ENCODE data around the gene KLHDC10.

The KLHDC10 gene

GRCh38 chr7:130162196-130162595, 91.9 kb downstream of the KLHDC10 start:
- H3F3A ChIP-seq (ENCODE audit: control insufficient read depth, insufficient read depth): peaks cover 14% of the 10 kb centered on the region; the same call in 1 of the 2 replicates
- H4K20me1 ChIP-seq (ENCODE audit: control insufficient read depth, insufficient read depth, low read depth, low read length): no peaks in the 10 kb centered on the region
- H3K4me2 ChIP-seq (ENCODE audit: low read length): no peak overlapping the region
- H3K36me3 ChIP-seq (ENCODE audit: control insufficient read depth, low read length): peaks cover 71% of the 10 kb centered on the region
- H3K4me3 ChIP-seq (ENCODE audit: low read length): no peak overlapping the region
- no peak overlapping the region for H3K27ac ChIP-seq (ENCODE audit: low read depth, low read length)
- H3K27me3 ChIP-seq (ENCODE audit: control insufficient read depth, low read length): no peaks in the 10 kb centered on the region
- no peaks in the 10 kb centered on the region for H3K79me2 ChIP-seq (ENCODE audit: control insufficient read depth, low read length)
- no peaks in the 10 kb centered on the region for H3K9me3 ChIP-seq (ENCODE audit: control insufficient read depth, insufficient read depth, low read length)
- H3K9me2 ChIP-seq (replicated peaks; ENCODE audit: control insufficient read depth, low read length): no peaks in the 10 kb centered on the region
- H3K4me1 ChIP-seq (ENCODE audit: control insufficient read depth, low read length): no peaks in the 10 kb centered on the region
- TF ChIP-seq, protein P1, sequence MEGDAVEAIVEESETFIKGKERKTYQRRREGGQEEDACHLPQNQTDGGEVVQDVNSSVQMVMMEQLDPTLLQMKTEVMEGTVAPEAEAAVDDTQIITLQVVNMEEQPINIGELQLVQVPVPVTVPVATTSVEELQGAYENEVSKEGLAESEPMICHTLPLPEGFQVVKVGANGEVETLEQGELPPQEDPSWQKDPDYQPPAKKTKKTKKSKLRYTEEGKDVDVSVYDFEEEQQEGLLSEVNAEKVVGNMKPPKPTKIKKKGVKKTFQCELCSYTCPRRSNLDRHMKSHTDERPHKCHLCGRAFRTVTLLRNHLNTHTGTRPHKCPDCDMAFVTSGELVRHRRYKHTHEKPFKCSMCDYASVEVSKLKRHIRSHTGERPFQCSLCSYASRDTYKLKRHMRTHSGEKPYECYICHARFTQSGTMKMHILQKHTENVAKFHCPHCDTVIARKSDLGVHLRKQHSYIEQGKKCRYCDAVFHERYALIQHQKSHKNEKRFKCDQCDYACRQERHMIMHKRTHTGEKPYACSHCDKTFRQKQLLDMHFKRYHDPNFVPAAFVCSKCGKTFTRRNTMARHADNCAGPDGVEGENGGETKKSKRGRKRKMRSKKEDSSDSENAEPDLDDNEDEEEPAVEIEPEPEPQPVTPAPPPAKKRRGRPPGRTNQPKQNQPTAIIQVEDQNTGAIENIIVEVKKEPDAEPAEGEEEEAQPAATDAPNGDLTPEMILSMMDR (IDR thresholded peaks at IDR 0.05; ENCODE audit: low read depth, low read length, poor library complexity, severe bottlenecking): no peak
- TF ChIP-seq EZH2phosphoT487 (IDR thresholded peaks at IDR 0.05; ENCODE audit: borderline replicate concordance, low read length): no peak

DNA sequence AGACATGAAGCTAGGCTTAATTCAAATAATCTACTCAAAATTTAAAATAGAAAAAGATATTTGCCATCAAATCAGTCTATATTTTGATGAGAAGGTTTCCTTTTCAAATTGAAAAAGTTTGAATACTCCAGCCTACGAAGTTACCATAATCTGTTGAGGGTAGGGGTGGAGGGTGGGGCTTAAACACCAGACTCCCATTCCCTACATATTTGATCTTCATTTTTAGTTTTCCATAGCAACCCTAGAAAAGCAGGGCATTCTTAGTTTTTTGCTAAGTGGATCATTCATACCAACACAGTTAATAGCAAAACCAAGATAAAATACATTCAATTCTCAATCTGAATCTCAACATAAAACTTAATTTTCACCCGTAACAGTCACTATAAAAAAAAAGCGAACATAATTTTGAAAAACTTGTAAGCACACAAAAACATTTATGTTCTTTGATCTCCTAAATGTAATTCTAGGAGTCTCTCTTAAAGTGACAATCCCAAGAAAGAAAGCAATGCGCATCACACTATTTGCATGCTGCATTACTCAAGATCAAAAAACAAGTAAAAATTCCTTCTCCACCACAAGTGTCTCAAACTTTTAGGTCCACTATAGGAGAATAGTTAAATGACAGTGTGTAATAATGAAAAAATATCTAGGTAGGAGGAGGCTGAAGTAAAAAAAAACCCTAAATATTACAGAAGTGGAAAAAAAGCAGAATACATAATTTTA, 104.1 kb downstream of the KLHDC10 start:
- Histone ChIP-seq H3K79me2 (ENCODE audit: control insufficient read depth, low read length) (no peaks in the 10 kb centered on the region), H3K27me3 (ENCODE audit: control insufficient read depth, low read length) (no peaks in the 10 kb centered on the region), H3F3A (ENCODE audit: control insufficient read depth, insufficient read depth) (no peaks in the 10 kb centered on the region; the same call in 1 of the 2 replicates), H3K9me2 (replicated peaks; ENCODE audit: control insufficient read depth, low read length) (no peaks in the 10 kb centered on the region), H3K4me2 (ENCODE audit: low read length) (no peak overlapping the region), H3K36me3 (ENCODE audit: control insufficient read depth, low read length) (peaks cover 75% of the 10 kb centered on the region), H3K9me3 (ENCODE audit: control insufficient read depth, insufficient read depth, low read length) (no peaks in the 10 kb centered on the region), H4K20me1 (ENCODE audit: control insufficient read depth, insufficient read depth, low read depth, low read length) (no peaks in the 10 kb centered on the region), H3K4me3 (ENCODE audit: low read length) (no peak overlapping the region), H3K4me1 (ENCODE audit: control insufficient read depth, low read length) (no peaks in the 10 kb centered on the region), H3K27ac (ENCODE audit: low read depth, low read length) (no peak overlapping the region)
- TF ChIP-seq EZH2phosphoT487 (IDR thresholded peaks at IDR 0.05; ENCODE audit: borderline replicate concordance, low read length): no peak
- TF ChIP-seq, protein P1 (IDR thresholded peaks at IDR 0.05; ENCODE audit: low read depth, low read length, poor library complexity, severe bottlenecking): no peak

- TF ChIP-seq, protein P1 (IDR thresholded peaks at IDR 0.05; ENCODE audit: low read depth, low read length, poor library complexity, severe bottlenecking): no peak
- TF ChIP-seq EZH2phosphoT487 (IDR thresholded peaks at IDR 0.05; ENCODE audit: borderline replicate concordance, low read length): no peak
- Histone ChIP-seq H3K4me3 (ENCODE audit: low read length) (no peak overlapping the region), H3K9me3 (ENCODE audit: control insufficient read depth, insufficient read depth, low read length) (no peaks in the 10 kb centered on the region), H3K4me1 (ENCODE audit: control insufficient read depth, low read length) (no peaks in the 10 kb centered on the region), H3F3A (ENCODE audit: control insufficient read depth, insufficient read depth) (no peaks in the 10 kb centered on the region; the same call in 1 of the 2 replicates), H4K20me1 (ENCODE audit: control insufficient read depth, insufficient read depth, low read depth, low read length) (no peaks in the 10 kb centered on the region), H3K27me3 (ENCODE audit: control insufficient read depth, low read length) (no peaks in the 10 kb centered on the region), H3K79me2 (ENCODE audit: control insufficient read depth, low read length) (no peaks in the 10 kb centered on the region), H3K27ac (ENCODE audit: low read depth, low read length) (no peak overlapping the region), H3K4me2 (ENCODE audit: low read length) (no peak overlapping the region), H3K9me2 (replicated peaks; ENCODE audit: control insufficient read depth, low read length) (no peaks in the 10 kb centered on the region), H3K36me3 (ENCODE audit: control insufficient read depth, low read length) (peaks cover 82% of the 10 kb centered on the region)
Measured at GRCh38 chr7:130178251-130178650, 107.9 kb downstream of the KLHDC10 start.
